Fibroblast of skin of scalp (primary cell): Measurements from ENCODE around the gene EXOC4.

Source experiments
- DNase-seq: peaks from one replicate; pipeline ENCODE4 v3.0.0-alpha.2; 2013

EXOC4 gene

DNA sequence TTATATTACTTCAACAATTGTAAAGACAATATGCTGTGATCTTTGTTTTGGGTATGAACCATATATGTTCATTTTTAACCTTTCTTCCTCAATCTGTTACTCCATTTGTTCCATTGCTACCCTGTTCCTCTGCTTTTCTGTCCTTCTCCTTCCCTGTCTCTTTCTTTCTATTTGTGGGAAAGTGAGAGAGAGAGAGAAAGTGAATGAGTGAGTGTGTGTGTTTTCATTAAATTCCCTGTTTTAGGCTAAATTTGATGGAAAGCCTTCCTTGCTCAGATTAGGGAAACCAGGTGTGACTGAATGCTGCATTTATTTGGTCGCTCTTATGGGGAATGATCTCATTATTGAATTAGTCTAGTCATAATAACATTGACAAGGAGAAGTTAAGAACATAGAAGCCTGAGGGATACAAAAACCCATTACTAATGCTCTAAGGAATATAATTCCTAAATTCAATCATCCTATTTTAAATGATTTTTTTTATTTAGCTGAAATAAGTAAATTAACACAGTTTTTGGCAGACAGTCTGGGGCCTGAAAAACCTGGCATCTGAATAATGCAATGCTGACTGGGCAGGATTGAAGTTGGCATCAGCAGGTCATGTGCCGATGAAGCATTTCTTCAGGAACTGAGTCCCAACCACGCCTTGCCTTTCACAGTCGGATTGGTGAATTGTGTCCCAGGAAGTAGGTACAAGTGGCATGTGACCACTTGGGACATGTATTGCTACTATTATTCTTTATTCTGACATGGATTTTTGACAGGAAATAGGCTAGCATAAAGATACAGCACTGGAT, 756.6 kb downstream of the EXOC4 start:
- no peak for DNase-seq

DNA sequence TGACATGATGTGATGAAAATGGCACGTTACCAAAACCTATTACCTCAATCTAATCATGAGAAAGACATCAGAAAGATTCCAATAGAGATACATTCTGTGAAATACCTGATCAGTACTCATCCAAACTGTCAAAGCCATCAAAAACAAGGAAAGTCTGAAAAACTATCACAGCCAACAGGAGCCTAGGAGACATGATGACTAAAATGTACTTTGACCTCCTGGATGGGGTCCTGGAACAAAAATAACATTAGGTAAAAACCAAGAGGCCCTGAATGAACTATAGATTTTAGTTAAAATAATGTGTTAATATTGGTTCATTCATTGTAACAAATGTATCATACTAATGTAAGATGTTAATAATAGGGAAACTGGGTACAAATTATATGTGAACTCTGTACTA, 760.4 kb downstream of the EXOC4 start:
- DNase-seq = no peak

DNA sequence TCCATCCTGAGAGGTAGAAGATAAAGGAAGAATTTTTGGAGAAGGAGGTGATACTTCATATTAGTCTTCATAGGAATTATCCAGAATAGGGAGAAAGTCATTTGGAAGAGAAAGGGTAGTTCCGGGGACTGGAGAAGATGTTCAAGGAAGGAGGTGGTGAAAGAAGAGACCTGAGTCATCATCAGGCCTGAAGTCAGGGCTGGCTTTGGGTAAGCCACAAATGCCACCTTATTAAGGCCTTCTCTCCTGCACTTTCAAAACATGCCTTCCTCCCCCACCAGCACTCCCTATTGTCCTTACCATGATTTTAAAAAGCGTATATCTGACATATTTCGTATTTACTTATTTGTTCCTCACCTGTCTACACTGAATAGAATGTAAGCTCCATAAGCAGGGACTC, 762.1 kb downstream of the EXOC4 start:
- DNase-seq = no peak

DNA sequence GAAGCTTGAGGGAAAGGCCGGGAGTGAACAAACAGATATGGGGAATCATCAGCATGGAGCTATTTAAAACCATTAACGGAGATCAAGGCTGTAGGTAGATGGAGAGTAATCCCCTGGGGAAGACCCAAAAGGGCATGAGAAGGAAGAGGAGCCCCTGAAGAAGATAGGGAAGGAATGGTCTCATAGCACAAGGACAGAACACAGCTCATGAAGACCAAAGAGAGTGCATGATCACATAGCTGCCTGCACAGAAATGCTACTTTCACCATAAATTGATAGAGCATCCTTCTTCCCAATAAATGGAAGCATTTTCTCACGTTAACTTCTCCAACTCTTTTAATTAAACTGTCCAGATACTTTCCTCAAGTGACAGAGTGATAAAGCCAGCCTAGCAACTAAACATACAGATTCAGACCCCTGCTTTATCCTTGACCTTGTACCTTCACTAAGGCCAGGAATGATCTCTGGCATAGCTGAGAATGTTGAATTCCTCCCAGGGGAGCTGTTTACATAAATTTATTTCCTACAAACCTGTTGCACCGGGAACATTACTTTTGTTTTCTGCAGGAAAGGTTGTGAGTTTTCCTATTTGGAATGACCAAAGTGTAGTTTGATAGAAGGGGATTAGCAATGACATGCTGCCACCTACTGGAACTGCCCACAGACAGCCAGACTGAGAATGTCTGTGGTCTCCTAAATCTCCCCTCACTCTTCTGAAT, 763.5 kb downstream of the EXOC4 start:
- DNase-seq = peak; percentile 39

- DNase-seq = no peak
These were observed 764.0 kb downstream of the EXOC4 start for GRCh38 chr7:134016942-134017303.

GRCh38 chr7:134018306-134018705, 765.4 kb downstream of the EXOC4 start:
- DNase-seq = no peak

DNA sequence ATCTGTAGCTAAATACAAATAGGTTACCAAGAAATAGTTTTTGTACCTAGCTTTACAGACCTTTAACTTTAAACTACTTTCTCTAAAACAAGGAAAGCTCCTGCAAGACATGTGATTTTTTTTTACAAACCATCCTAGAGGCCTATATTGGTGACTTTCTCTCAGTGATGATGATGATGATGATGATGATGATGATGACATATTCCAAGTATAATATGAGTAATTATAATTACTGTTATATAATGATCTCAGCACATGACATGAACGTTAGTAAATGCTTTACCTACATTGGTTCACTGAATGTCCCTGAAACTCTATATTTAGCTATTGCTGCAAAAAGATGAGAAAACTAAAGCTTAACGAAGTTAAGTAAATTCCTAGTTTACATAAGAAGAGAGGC, 766.4 kb downstream of the EXOC4 start:
- no peak for DNase-seq

- DNase-seq = no peak
These were observed 769.0 kb downstream of the EXOC4 start for GRCh38 chr7:134021836-134022235.

DNA sequence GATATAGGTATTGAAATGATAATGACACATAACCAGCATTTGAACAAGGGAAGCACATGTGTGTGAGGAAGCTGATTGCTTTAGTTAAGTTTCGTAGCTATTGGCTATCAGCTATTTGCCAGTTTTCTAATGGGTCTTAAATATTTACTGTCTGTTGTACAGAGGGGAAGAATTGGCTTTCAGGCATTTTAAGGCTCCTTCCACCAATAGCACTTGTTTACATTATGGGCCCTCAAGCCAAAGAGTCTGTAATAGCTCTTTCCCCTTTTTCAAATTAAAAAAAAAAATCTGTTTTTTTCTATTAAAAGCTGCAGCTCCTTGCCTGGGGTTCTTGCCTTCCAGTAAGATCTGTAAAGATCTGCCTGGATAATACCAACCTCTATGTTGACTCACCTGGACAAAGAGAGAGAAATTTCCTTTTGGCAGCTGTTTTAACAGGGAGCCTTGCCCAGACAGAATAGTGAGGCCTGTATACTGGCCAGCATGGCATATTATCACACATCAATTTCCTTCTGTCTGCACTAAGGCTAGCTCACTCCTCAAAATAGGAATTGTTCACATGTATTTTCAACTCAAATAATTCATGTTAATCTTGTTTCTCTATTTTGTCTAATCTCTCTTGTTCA, 769.5 kb downstream of the EXOC4 start:
- no peak for DNase-seq

- DNase-seq = no peak
These were observed 771.9 kb downstream of the EXOC4 start for GRCh38 chr7:134024739-134025138.

DNA sequence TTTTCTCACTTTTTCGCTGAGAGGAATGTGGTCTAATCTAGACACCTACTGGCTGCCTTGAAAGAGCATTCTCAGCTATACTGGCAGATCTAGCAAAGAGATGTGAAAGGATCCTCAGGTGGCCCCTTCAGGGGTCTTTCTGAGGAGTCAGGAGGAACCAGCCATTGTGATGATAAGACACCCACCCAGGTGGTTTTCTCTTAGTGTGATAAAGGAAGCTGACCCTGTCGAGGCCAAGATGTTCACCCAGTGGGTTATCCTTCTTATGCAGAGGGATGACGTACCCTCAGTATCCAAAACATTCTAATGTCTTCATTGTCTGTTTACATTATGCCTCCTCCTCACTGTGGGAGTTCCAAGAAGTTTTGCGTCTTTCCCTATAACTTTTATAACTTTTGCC, 776.0 kb downstream of the EXOC4 start:
- no peak for DNase-seq

DNA sequence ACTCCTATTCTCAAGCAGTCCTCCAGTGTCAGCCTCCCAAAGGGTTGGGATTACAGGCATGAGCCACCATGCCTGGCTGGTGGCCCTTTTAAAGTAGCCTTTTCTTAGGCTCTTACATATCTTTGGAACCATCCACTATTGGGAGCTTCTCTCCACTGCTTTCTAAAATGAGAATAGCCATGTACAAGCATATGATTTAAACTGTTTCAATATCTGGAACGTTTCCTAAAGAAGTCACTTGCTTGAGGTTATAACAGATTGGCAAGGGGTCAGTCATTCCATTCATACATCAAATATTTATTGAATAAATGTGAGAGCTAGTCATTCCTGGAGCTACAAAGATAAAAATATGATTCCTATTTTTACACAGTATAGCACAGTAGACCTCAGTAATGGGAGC, 776.9 kb downstream of the EXOC4 start:
- peak; percentile 37 for DNase-seq

GRCh38 chr7:134030460-134030865, 777.6 kb downstream of the EXOC4 start:
- no peak for DNase-seq

- DNase-seq = no peak
These were observed 779.1 kb downstream of the EXOC4 start for GRCh38 chr7:134031835-134032617.

DNA sequence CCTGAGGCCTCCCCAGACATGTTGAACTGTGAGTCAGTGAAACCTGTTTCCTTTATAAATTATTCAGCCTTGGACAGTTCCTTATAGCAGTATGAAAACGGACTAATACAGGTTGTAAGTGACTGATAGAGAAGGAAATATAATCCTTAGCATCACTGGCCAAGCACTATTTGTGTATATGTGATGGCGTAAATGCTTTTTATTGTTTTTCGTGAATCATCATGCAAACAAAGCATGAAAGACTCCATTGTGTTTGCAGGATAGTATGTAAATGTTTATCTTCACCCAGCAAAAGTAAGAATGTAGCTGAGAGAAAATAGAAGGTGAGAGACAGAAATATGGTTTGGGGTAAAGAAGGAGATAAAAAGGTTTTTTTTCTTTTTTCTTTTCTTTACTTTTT, 781.8 kb downstream of the EXOC4 start:
- no peak for DNase-seq

GRCh38 chr7:134037991-134038390, 785.1 kb downstream of the EXOC4 start:
- DNase-seq = no peak

- no peak for DNase-seq
These were observed 788.1 kb downstream of the EXOC4 start for GRCh38 chr7:134040988-134041387.

- no peak for DNase-seq
These were observed 788.6 kb downstream of the EXOC4 start for GRCh38 chr7:134041477-134041876.

GRCh38 chr7:134042307-134042706, 789.4 kb downstream of the EXOC4 start:
- no peak for DNase-seq

- DNase-seq = peak; percentile 7
These were observed 791.8 kb downstream of the EXOC4 start for GRCh38 chr7:134044682-134045081.

GRCh38 chr7:134045716-134046115, 792.8 kb downstream of the EXOC4 start:
- no peak for DNase-seq

- no peak for DNase-seq
These were observed 793.8 kb downstream of the EXOC4 start for GRCh38 chr7:134046594-134047128.

DNA sequence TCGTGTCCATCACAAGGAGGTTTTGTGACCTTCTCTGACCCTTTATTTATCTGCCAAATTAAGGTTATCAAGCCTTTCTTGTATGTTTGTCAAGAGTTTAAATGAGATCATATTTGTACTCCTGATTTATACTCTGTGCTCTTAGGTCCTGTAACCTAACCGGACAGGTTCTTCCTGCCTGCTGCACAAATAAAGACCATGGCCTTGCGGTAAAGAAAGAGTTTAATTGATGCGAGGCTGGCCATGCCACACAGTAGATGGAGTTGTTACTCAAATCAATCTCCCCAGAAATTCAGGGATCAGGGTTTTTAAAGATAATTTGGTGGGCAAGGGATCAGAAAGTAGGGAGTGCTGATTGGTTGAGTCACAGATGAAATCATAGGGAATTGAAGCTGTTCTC, 794.8 kb downstream of the EXOC4 start:
- DNase-seq = no peak
